Epithelial cell of proximal tubule (primary cell): ENCODE data around the gene CD59. TPM values are rescaled to one million over a fixed set of nuclear protein-coding genes. Genes with fewer than 3 reads are reported as not detected.
"Not testable (repeated sequence)": the region's sequence is repeated elsewhere in the genome, so short reads cannot be mapped to it uniquely, and the experiment has no call there.

Experiments used
- DNase-seq: peaks from one replicate; pipeline ENCODE4 v3.0.0-alpha.2; 2011; ENCODE audit warnings: low read depth
- H3K4me3 ChIP-seq: 2 replicates; pipeline ENCODE4 v1.5.1; 2011; ENCODE audit warnings: low read depth, mild to moderate bottlenecking, low read length
- total RNA-seq: library from RNA; depleted of rRNA; stranded (reverse); fragments of >200 nt; gene quantifications from 2 replicates; pipeline ENCODE4 v1.2.3, GENCODE V29; 2015
- TF ChIP-seq, protein P1 (sequence below): conservative IDR thresholded peaks from 2 replicates; pipeline ENCODE4 v1.5.1; 2012; ENCODE audit warnings: low read depth, mild to moderate bottlenecking, low read length

CD59 gene
- total RNA-seq, 1 donor from 2014 or later: 615 TPM

DNA sequence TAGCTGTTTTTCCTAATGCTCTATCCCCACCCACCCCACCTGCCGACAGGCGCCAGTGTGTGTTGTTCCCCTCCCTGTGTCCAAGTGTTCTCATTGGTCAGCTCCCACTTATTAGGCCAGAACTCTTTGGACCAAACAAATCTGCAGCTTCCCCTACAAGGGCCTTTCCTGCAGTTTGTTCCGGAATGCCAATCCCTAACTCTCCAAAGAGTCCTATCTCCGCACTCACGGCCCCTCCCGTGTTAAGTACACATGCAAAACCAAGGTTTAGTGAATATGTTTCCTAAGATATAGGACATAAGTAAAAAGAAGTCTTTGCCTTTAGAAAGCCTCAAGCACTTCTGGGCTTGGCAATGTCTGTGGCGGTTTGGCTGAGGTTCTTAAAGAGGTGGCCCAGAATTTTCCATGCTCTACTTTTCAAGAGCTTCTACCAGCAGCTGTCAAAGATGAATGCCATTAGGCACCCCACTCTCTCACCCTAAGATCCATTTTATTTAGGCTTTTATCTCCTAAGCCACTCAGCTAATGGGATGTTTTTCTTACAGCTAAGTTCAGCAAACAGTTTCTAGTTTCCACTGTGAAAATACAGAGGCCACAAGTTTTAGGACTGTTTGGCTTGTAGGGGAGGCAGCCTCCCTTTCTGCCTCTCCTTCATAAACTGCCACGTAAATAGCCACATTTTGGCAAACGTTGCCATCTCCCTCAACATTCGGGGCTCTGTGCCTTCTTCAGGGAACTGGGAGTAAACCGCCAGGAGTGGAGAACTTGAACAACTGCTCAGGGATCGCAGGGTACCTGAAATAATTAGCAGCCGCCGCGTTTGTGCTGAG lies 1.6 kb downstream of the CD59 start:
- H3K4me3 ChIP-seq: peak overlapping the region; percentile 93
- DNase-seq: no peak
- TF ChIP-seq, protein P1, sequence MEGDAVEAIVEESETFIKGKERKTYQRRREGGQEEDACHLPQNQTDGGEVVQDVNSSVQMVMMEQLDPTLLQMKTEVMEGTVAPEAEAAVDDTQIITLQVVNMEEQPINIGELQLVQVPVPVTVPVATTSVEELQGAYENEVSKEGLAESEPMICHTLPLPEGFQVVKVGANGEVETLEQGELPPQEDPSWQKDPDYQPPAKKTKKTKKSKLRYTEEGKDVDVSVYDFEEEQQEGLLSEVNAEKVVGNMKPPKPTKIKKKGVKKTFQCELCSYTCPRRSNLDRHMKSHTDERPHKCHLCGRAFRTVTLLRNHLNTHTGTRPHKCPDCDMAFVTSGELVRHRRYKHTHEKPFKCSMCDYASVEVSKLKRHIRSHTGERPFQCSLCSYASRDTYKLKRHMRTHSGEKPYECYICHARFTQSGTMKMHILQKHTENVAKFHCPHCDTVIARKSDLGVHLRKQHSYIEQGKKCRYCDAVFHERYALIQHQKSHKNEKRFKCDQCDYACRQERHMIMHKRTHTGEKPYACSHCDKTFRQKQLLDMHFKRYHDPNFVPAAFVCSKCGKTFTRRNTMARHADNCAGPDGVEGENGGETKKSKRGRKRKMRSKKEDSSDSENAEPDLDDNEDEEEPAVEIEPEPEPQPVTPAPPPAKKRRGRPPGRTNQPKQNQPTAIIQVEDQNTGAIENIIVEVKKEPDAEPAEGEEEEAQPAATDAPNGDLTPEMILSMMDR: no peak

DNA sequence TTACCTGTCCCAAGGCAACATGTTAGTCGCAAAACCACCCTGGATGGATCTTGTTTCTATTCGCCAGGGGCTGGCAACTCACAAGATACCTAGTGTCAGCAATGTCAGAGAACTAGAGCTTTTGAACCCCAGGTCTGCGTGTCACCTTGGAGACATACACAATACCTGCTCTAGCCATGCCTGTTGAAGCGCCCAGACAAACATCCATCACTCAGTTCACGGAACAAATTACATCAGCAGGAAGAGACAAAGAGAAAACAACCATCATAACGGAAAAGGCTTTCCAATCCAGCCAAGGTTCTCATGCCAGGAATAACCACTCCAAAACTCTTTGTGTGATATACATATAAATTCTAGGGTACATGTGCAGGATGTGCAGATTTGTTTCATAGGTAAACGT lies 2.2 kb downstream of the CD59 start:
- TF ChIP-seq, protein P1: no peak

DNA sequence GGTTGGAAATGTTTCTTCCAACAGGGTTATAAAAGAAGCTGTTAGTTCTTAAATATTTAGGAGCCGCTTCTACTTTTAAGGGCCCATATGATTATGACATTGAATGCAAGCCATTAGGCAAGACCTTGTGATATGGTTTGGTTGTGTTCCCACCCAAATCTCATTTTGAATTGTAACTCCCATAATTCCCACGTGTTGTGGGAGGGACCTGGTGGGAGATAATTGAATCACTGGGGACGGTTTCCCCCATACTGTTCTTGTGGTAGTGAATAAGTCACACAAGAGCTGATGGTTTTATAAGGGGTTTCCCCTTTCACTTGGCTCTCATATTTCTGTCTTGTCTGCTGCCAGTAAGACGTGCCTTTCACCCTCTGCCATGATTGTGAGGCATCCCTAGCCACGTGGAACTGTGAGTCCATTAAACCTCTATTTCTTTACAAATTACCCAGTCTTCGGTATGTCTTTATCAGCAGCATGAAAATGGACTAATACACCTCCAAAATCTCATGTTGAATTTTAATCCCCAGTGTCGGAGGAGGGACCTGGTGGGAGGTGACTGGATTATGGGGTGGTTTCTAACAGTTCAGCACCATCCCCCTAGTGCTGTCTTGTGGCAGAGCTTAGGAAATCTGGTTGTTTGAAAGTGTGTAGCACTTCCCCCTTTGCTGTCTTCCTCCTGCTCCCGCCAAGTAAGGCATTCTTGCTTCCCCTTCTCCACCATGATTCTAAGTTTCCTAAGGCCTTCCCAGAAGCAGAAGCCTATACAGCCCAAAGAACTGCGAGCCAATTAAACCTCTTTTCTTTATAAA lies 4.3 kb downstream of the CD59 start:
- no peak overlapping the region for H3K4me3 ChIP-seq
- no peak for DNase-seq

More for the DNA sequence above, 2.2 kb downstream of the CD59 start:
- peak overlapping the region; percentile 93 for H3K4me3 ChIP-seq
- DNase-seq: no peak

DNA sequence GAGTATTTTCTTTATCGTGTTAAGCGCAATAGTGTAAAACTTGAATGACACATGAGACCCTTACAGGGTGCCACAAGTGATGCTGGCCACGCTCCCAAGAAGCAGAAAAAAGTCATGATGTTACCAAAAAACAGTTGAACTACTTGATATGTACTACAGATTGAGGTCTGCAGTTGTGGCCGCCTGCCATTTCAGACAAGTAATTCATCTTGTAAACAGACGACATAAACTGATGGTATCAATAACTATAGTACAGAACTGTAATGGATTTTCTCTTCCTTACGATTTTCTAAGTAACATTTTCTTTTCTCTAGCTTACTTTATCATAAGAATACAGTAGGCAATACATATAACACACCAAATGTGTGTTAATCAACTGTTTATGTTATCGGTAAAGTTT lies 5.5 kb downstream of the CD59 start:
- no peak overlapping the region for H3K4me3 ChIP-seq
- TF ChIP-seq, protein P1: no peak
- no peak for DNase-seq

More for the DNA sequence above, 4.3 kb downstream of the CD59 start:
- TF ChIP-seq, protein P1: no peak

DNA sequence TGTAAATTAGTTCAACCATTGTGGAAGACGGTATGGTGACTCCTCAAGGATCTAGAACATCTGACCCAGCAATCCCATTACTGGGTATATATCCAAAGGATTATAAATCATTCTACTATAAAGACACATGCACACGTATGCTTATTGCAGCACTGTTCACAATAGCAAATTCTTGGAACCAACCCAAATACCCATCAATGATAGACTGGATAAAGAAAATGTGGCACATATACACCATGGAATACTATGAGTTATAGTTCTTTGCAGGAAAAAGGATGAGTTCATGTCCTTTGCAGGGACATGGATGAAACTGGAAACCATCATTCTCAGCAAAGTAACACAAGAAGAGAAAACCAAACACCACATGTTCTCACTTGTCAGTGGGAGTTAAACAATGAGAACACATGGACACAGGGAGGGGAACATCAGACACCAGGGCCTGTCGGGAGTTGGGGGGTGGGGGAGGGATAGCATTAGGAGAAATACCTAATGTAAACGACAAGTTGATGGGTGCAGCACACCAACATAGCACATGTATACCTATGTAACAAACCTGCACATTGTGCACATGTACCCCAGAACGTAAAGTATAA lies 7.1 kb downstream of the CD59 start:
- DNase-seq: not testable (repeated sequence)

DNA sequence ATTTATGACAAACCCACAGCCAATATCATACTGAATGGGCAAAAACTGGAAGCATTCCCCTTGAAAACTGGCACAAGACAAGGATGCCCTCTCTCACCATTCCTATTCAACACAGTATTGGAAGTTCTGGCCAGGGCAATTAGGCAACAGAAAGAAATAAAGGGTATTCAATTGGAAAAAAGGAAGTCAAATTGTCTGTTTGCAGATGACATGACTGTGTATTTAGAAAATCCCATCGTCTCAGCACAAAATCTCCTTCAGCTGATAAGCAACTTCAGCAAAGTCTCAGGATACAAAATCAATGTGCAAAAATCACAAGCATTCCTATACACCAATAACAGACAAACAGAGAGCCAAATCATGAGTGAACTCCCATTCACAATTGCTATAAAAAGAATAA lies 8.7 kb downstream of the CD59 start:
- H3K4me3 ChIP-seq, DNase-seq: not testable (repeated sequence)

More for the DNA sequence above, 7.1 kb downstream of the CD59 start:
- H3K4me3 ChIP-seq: not testable (repeated sequence)

DNA sequence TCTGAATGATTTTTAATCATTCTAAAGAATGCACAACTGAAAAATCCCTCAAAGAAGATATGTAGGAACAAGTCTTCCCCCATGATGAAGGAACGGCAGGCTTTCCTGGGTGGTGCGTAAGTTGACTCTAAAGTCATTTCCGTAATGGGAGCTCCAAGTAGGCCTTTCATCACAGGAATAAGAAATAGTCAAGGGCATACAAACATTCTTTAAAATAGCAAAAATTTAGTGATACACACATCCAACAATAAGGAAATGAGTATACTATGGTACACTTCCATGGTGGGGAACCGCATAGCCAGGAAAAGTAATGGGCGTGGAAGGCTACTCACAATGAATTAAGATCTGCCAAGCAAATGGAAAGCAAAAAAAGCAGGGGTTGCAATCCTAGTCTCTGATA lies 10.7 kb downstream of the CD59 start:
- TF ChIP-seq, protein P1: no peak
- no peak for DNase-seq
- H3K4me3 ChIP-seq: no peak overlapping the region
